ENCODE measurements around the gene ZNF394.
A peak's percentile ranks its signal among the peaks of the same experiment; 100 is the strongest.

Gene ZNF394

DNA sequence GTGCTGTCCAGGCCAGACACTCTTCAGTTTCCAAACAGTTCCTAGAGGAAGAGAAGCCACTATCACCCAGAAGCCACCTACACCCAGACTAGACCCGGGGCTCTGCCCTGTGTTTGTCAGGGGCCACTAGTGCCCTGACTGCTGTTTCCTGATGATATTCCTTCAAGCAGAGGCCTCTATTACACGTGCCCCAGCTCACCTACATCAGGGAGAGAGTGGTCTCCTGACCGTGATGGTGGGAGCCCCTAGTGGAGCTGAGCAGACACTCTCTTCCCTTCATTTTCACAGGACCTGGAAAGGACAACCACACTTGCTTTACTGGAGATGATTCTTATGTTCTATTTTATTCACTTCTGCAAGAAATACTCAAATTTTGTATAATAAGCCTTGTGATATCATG is 9.2 kb downstream of the ZNF394 start:
- no peak for DNase-seq

DNA sequence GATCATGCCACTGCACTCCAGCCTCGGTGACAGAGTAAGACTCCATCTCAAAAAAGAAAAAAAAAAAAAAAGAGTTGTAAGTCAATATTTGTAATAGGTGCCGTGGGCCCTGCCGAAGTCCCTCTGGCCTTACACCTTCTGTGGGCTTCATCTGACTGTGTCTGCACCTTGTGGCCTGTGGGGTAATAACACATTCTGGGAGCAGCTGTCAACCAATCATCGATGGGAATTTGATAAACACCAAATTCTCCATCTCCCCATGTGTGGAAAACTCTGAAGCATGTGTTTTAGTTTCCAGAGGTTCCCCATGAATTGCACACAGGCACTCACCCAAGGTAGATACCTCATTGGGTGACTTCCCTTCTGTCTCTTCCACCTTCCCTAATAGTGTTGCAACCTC is 10.8 kb downstream of the ZNF394 start:
- no peak for DNase-seq

DNA sequence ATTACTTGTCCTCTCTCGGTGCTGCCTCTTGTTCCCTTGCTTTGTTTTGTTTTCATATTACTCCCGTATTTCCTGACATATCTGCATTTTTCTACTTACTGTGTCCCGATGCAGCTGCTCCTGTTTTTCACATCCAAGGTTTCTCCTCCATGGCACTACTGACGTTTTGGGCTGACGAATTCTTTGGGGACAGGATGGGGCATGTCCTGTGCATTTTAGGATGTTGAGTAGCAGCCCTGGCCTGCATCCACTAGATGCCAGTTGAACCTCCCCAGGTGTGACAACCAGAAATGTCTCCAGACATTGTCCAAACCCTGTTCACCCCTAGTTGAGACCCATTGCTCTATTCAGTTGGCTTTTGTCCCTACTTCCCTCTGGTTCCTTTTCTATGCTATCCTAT is 15.0 kb downstream of the ZNF394 start:
- DNase-seq, result no peak

DNA sequence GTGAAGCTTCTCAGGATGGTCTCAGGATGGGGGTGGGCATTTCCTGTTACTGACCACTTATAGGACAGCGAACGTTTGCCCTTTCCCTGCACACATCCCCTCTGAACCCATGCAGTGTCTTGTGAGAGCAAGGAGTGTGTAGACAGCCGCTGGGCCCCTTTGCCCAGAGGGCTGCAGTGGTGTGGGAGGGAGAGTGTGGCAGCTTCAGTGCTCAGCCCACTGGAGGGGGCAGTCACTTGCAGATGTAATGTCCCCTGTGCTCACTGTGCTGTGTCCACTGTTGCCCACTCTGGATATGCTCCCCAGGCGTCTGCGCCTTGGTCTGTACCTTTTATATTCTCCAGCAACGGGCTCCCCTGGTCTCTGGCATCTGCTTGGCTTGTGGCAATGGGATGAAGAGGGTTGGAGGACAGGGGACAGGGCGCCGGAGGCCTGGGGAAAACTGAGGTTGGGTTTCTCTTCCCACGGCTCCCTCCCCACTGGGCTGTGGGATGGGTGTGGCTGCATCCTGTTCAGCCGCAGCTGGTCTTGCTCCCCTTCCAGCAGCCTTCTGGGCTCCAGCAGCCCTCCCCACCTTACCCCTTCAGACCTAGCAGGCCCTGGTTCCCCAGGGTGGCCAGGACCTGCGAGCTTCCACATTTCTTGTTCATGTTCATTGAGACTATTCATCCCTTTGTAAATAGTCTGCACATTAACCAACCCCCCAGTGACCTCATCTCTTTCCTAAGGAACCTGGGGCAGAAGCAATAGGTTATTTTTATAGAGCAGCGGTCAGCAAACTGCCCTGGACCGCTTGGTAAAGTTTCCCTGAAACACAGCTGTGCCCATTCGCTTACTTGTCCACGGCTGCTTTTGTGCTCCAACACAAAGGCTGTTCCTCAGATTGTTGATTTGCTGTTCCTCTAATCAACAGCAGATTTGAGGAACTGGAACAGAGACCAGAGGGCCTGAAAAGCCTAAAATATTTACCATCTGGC is 21.3 kb downstream of the ZNF394 start:
- DNase-seq, result no peak

DNA sequence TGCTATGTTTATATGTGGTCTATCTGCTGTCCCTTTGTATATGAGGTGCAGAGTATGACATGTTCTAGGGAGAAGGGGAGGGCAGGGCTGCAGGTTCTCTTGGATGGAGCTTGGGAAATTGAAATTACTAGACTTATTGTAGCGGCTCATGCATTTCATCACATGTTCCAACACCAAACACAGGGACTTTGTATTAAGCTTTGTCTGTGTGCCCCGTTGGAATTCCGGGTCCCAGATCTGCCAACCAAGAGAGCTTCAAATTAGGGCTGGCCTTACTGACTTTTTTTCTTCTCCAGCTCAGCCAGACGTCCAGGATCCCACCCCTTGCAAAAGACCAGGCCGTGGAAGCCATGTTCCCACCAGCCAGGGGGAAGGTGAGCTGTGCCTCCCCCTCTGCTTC is 24.0 kb downstream of the ZNF394 start:
- DNase-seq, result no peak

DNA sequence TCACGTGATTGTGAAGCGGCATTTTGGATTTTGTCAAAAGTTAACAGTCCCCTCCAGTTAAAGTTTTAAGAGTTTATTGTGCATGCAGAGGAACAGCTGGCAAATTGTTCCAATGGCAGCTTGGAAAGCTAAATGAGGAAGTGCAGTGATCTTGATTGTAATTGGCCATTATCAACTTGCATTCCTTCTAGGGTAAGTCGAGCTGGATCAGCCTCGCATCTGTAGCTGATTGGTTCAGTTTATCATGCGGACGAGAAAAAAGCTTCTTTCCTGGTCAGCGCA is 26.8 kb downstream of the ZNF394 start:
- DNase-seq, result no peak

DNA sequence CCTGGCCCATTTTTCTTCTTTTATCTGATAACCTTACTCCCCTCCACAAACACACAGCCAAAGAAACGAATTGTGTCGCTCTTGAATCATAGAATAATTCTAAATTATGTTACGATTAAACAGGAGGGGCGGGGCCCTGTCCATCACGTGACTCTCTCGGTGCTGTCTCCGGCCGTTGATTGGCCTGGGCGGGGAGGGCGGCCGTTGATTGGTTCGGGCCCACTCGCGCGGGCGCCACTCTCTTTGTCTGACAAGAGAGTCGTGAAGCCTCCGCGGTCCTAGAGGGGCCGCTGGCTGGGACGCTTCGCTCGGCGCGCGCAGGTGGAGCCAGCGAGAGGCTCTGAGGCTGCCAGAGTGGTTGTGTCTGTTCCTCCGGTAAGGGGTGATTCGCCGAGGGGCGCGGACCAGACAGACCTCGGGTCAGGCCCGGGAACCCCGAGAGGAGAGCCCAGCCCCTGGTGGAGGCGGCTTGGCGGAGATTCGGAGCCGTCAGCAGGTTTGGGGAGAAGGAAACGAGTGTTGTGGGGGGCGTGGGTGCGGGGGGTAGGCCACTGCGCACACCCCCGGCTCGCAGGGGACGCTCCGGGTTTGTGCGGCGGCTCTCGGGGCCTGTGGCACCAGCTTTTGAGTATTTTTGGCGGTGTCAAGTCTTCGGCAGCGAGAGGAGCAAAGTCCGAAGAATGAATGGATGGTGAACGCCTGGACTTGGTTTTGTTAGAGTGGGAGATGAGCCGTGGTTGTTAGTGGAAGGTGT is 27.3 kb downstream of the ZNF394 start, which contains the start of gene ZNF789:
TSS of gene ZNF789 (plus strand) at position 330 of the 754 bp plus-strand sequence. CDS start 3,567 bp downstream, outside the sequence.
- DNase-seq, result peak; percentile 98

DNA sequence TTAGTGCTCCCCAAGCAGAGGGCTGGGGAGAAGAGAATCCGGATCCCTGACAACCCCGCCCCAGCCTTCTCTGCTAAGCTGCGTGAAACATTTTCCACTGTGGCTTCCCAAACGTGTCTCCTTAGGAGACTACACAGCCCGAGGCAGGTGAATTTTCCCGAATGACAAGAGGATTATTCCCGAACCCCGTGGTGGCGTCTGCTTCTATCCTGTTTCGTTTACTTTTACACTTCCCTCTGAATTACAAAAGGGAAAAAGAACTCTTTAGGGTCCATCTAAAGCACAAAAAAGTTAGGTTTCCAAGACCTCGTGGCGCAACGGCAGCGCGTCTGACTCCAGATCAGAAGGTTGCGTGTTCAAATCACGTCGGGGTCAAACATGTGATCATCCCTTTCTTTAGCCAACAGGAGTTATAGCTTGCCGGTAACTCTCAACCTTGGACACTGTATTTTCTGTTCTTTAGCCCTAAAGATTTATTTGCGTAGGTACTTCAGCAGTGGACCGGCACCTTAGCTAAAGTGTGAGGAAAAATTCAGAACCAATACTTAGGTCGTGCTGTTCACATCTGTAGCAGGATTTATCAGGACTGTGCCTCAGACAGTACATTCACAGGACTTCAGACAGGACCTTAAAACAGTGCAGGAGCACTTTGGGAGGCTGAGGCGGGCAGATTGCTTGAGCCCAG is 30.6 kb downstream of the ZNF394 start:
- DNase-seq, result no peak

DNA sequence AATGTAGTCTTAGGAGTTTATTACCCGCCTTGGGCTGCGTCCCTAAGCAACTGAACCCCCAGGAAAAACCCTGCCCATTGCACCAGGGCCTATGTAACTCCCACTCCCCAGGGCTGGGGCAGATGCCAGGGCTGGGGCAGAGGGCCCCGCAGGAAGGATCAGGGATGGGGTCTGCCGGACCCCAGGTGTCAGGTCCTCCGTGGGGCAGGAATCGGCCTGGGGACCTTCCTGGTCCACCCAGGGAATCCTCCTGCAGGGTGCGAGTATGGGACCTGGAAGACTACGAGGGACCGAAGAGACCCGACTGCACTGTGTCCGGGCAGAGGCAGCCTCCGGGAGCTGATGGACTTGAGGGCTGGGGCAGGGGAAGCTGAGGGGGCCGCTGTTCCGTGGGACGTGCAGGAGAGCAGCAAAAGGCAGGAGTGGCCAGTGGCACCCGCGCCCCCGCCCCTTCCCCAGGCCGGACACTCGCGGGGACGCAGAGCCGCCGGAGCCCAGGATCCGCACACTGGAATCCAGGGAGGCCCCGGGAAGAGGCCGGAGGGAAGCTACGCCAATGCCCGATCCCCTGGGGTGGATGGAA is 31.7 kb downstream of the ZNF394 start:
- no peak for DNase-seq

DNA sequence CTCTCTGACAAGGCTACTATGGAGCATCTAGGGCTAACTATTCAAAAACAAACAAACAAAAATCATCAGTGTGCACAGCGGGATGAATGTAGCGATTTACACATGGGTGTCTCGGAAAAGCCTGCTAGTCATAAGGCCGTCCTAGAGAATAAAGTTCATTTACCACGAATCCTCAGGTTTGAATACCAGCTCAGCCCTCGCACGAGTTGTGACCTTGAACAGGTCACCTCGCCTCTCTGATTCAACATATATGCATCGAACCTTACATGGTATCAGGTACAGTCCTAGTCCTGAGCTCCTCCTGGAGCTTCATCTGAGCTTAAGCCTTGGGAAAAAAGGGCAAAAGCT is 34.7 kb downstream of the ZNF394 start:
- no peak for DNase-seq

DNA sequence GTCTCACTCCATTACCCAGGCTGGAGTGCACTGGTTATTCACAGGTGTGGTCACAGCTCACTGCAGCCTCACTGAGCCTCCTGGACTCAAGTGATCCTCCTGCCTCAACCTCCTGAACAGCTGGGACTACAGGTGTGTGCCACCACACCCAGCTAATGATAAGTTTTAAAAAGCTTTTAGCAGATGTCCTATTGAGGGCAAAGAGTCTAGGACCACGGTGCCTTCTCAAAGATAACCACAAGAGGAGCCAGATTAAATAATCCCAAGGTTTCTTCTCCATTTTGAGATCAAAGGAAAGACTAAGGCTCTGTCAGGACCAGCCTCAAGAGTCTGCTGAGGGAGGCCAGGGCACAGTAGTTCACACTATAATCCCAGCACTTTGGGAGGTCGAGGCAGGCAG is 38.9 kb downstream of the ZNF394 start:
- no peak for DNase-seq

DNA sequence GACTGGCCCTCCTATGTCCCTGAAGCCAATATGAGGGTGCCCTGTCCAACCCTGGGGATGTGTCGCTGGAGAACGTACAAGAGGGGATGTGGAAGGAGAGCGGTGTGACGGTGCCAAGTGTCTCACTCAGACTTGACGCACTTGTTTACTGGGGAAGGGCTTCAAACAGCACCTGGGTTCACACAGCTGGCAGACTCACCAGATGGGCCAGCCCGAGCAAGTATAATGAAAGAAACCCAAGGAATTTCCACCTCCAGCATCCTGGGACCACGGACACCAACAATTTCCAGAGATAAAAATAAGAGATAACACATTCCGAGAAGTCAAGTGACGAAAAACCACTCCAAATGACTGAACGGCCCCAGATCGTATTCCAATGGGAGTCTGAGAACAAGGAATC is 39.4 kb downstream of the ZNF394 start:
- DNase-seq, result no peak

DNA sequence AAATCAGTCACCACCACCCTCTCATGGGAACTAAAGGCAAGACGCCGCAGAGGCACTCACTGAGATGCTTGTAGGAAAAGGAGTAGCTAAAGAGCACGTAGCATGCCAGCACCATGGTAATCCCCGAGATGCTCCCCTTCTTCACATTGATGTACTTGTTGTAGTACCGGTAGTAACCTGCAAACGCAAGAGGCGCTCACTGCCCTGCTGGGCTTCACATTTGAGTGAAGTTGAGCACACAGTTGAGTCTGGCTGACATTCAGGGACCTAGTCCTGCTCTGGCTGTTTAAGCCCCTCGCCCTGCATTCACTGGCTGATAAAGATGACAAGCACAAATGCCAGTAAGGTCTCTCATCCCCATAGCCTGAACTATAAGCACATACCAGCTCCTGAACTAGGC is 41.0 kb downstream of the ZNF394 start:
- DNase-seq, result peak; percentile 69

DNA sequence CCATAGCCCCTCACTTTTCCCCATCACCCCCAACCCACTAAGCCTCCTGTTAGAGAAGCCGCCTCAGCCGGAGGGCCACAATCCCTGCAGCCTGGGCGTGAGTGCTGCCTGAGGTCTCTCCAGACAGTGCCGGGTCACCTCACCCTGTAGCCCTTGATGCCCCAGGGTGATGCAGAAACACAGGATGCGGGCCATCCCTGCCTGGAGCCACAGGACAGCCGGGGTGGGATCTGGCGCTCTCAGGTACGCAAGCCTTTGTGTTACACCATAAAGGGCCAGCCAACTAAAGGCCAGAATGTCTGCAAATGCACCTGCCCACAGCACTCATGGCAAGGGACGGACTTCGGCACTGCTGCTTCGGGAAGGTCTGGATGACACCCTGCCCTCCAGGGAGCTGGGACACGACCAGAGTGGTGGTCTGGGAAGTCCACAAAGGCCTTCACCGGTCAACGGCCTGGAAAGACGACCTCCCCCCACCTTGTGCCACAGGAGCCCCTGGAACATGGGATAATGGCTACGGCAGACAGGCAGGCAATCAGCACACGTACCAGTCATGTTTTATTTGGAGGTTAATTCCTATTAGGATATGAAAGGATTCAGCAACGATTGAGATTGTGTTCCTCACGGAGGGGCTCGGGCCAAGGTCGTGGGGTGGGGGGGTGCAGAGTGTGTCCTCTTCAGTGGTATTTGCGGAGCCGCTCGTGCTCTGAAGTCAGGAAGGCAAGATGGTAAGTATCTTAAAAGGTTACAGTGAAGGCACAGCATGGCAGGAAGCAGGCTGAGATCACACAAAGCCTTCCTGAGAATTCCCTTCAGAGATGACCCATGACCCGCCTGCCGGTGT is 42.2 kb downstream of the ZNF394 start:
- DNase-seq, result no peak

DNA sequence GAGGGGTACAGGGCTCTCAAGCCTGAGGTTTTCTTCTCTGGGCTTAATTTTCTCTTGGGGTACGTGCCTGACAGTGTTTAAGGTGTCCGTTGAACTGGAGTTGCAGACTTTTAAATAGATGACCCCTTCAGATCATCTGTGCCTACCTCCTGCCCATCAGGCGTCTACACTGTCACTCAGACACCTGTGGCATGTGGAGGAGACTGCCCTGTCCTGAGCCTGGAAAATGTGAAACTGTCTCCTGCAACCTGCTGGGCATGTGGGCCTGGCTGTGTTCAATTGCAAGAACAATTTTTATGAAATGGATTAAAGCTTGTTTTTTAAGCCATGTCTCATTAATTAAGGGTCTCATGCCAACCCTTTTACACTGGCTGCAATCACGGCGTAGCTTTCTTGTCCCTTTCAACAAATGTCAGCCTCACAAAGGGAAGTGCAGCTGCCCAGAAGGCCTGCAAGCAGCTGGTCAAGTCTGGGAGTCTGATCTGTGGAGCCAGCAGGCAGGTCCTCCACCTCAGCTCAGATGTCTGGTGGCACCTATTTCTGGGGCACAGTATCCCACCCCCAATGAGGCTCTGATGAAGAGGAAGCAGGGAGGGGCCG is 42.9 kb downstream of the ZNF394 start:
- DNase-seq, result no peak

DNA sequence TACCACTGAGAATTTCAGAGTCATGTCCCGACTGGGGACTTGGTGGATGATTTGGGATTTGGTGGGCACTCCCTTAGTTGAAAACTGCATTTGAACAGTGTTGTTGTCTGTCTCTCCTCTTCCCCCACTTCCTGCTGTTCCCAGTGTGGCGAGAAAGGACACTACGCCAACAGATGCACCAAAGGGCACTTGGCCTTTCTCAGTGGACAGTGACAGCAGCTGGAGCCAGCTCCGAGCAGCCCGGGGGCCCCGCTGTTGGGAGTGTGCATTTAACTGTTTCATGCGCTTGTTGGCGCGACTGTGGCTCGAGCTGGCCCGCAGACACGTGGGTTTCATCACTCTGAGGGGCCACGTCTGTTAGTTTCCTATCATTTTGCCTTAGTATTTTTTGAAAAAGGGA is 43.8 kb downstream of the ZNF394 start:
- no peak for DNase-seq

DNA sequence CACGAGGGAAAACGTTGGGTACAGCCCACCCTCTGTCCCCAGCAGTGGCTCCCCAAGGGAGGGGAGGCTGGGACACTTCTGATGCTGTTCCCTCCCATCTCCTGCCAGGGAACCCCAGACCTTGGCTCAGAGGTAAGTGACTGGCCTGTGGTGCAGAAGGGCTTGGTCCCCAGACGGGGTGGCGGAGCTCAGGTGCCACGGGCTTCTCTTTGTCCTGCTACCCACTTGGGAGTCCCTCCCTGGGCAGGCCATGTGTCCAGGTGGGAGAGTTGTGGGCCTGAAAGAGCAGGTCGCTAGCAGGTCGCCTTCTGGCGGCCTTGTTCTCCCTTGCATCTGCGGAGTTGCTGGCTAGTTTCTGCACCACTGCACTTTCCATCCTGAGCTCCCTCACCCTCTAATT is 44.2 kb downstream of the ZNF394 start:
- no peak for DNase-seq

DNA sequence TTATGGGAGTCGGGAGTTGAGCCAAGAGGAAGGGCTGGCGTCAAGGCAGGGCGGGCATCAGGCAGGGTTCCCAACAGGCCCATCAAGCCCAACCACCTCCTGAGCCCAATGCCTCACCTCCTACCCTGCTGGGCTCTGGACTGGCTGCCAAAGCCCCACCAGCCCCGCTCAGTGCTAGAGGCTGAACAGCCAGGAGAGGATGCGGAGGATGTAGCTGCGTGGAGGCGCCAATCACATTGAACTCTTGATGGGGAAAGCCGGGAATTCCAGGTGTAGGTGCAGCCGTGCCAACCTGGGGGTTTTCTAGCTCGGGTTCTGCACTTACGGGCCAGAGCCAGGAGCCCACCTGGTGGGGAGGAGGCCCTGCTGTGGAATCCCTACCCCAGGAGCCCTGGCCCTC is 47.0 kb downstream of the ZNF394 start:
- DNase-seq, result no peak

DNA sequence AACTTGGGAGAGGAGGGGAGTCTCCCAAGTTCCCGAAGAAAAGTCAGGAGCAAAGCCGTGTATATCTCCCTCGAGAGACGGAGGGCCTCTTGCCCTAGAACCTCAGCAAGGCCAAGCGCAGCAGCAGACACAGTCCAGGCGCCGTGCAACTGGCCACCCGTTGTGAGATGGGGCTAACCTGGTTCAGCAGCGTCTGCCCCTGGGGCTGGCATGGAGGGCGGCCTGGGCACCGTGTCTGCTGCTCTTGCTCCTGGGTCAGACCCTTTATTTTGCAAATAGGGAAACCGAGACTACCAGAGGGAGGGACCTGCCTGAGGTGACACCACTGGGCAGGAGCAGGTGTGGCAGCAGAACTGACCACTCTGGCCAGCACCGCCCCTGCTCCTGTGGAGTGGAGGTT is 47.5 kb downstream of the ZNF394 start:
- DNase-seq, result no peak

DNA sequence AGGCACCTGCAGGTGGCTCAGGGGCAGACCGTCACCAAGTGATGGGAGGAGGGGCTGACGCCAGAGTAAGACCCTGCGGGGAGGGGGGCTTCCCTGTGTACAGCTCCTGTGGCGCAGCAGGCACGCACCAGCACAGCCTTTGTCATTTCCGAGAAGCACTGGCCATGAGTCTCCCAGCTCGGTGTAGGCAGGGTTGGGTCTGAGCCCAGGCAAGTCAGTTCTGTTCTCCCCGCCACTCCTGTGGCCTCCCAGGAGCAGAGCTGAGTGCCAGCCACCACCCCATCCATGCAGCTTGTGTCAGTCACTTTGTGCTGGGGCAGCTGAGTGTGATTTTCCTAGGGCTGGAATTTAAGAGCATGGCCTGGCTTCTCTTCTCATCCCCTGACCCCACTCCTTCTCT is 48.1 kb downstream of the ZNF394 start:
- no peak for DNase-seq

DNA sequence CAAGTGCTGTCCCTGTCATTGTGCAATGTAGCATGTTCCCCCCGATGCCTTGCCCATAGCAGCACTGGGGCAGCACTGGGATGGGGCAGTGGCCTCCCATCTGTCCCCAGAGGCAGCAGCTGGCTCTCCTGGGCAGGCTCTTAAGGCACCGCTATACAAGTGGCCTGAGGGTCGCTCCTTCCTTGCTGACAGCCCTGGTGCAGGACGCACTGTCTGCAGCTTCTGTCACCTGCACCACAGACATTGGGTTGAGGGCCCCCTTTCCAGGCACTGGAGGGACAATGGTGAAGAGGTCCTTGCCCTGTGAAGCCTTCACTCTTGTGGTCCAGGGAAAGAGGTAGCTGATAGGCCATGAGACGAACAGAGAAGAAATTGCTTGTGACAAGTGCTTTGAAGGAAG is 50.8 kb downstream of the ZNF394 start:
- DNase-seq, result no peak

DNA sequence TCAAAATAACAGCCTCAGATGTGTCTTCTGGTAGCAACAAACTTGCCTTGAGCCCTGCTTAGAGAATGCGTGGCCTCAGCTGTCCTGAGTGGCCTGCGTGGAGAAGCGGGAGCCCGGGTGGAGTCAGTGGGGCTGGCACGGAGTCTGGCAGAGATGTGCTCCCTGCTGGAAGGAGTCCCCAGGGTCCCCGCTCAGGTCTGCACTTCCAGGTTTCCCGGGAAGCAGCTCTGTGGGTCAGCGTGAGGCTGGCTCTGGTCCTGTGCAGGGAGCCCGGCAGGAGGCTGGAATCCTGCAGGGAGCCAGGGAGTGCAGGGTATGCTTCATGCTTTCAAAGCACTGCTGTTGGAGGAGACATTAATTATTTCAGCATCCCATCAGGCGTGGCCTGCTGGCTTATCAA is 51.2 kb downstream of the ZNF394 start:
- DNase-seq, result no peak
